CD4-positive, alpha-beta T cell treated with Interleukin-15 for 1 hour (primary cell): ENCODE results near the gene CTNNBL1.
A peak's percentile ranks its signal among the peaks of the same experiment; 100 is the strongest.

Source experiments
- DNase-seq: peaks from one replicate; pipeline ENCODE4 v3.0.0-alpha.2; 2020

The CTNNBL1 gene

GRCh38 chr20:37859406-37860171 is 165.8 kb downstream of the CTNNBL1 start:
- DNase-seq: no peak

- no peak for DNase-seq
These were observed 169.5 kb downstream of the CTNNBL1 start for GRCh38 chr20:37863289-37863688.

GRCh38 chr20:37864298-37864697 is 170.5 kb downstream of the CTNNBL1 start:
- no peak for DNase-seq

- no peak for DNase-seq
These were observed 172.2 kb downstream of the CTNNBL1 start for GRCh38 chr20:37866051-37866450.

- DNase-seq: no peak
These were observed 173.7 kb downstream of the CTNNBL1 start for GRCh38 chr20:37867289-37868195.

GRCh38 chr20:37868851-37869333 is 175.1 kb downstream of the CTNNBL1 start:
- no peak for DNase-seq

- peak; percentile 2 for DNase-seq
These were observed 175.6 kb downstream of the CTNNBL1 start for GRCh38 chr20:37869334-37869861.

- DNase-seq: no peak
These were observed 176.5 kb downstream of the CTNNBL1 start for GRCh38 chr20:37870294-37870693.

GRCh38 chr20:37871751-37872150 is 177.9 kb downstream of the CTNNBL1 start:
- DNase-seq: no peak

- DNase-seq: no peak
These were observed 178.3 kb downstream of the CTNNBL1 start for GRCh38 chr20:37872161-37872560.

GRCh38 chr20:37873884-37874283 is 180.1 kb downstream of the CTNNBL1 start:
- no peak for DNase-seq

- no peak for DNase-seq
These were observed 181.8 kb downstream of the CTNNBL1 start for GRCh38 chr20:37875460-37876175.

- DNase-seq: no peak
These were observed 183.0 kb downstream of the CTNNBL1 start for GRCh38 chr20:37876863-37877262.

- no peak for DNase-seq
These were observed 184.3 kb downstream of the CTNNBL1 start for GRCh38 chr20:37877832-37878772.

GRCh38 chr20:37878835-37879599 is 185.2 kb downstream of the CTNNBL1 start:
- no peak for DNase-seq

GRCh38 chr20:37879843-37880242 is 186.0 kb downstream of the CTNNBL1 start:
- DNase-seq: no peak

- no peak for DNase-seq
These were observed 187.1 kb downstream of the CTNNBL1 start for GRCh38 chr20:37880726-37881591.

GRCh38 chr20:37881601-37882343 is 187.9 kb downstream of the CTNNBL1 start:
- no peak for DNase-seq
